SH-SY5Y (cell line): ENCODE results near the gene GAB4.

ENCODE experiments used
- GATA2 ChIP-seq: IDR thresholded peaks from 2 replicates; pipeline ENCODE4 v1.6.1; 2011; ENCODE audit warnings: mild to moderate bottlenecking, low read depth, low read length
- GATA3 ChIP-seq: IDR thresholded peaks from 2 replicates; pipeline ENCODE4 v1.6.1; 2011; ENCODE audit warnings: low read depth, mild to moderate bottlenecking, low read length, moderate library complexity

DNA sequence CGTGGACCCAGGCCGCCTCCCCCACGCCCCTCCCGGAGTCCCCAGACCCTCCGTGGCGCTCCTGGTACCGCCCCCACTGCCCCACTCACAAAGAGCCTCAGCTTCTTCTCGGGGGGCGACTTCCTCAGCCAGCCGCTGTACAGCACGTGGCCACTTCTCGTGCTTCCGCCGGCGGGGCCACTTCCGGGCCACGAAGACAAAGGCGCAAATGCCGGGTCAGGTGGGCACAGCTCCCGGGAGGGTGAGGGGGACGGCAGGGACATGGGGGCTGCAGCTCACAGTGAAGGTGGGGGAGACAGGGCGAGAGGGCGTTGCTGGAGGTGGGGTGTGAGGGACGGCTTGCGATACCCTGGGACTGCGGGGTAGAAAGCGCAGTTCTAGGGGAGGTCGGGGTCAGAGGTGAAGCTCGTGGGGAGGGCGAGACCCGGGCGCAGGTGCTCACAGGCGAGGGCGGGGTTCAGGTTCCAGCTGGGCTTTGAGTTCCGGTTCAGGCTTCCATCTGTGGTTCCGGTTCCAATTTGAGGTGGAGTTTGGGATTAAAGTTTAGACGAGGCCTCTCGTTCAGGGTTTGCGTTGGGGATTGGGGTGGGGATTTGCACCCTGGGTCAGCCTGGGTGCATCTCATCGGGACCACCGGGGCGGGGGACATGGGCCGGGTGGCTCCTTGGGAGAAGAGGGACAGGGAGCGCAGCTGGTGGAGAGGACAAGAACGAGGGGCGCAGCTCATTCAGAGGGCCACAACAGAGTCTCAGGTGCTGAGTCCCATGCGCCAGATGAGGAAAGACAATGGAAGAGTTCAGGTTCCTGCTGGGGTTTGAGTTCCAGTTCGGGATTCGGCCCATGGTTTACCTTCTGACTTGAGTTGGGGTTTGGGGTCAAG lies at the start of gene GAB4:
- TF ChIP-seq GATA2 (no peak), GATA3 (no peak)
